Ureter (tissue), 1 donor: ENCODE data around the gene LCN2. TPM values are rescaled to one million over a fixed set of nuclear protein-coding genes. Genes with fewer than 3 reads are reported as not detected.
"Not testable (repeated sequence)": the region's sequence is repeated elsewhere in the genome, so short reads cannot be mapped to it uniquely, and the experiment has no call there.

Source experiments
- DNase-seq: peaks from one replicate; pipeline ENCODE4 v3.0.0-alpha.2; 2020; ENCODE audit warnings: low spot score
- total RNA-seq: library from RNA; stranded (reverse); gene quantifications from one replicate; pipeline ENCODE4 v1.2.4, GENCODE V29; 2023
- donor health status: DM: yes; HTN: yes; CAD: no.

Gene LCN2
- 143 TPM for total RNA-seq

- no peak for DNase-seq
These were observed at the start of gene LCN2 for GRCh38 chr9:128149001-128149701. TSS of gene LCN2 (plus strand) at chr9:128149453. CDS start at chr9:128149526, 73 bp downstream.

- no peak for DNase-seq
These were observed 49.2 kb upstream of the LCN2 start for GRCh38 chr9:128099932-128100491.

- DNase-seq = no peak
These were observed 48.7 kb upstream of the LCN2 start for GRCh38 chr9:128100581-128100980.

GRCh38 chr9:128101231-128101661 lies 48.0 kb upstream of the LCN2 start:
- no peak for DNase-seq

- no peak for DNase-seq
These were observed 47.6 kb upstream of the LCN2 start for GRCh38 chr9:128101690-128102089.

- no peak for DNase-seq
These were observed 47.1 kb upstream of the LCN2 start for GRCh38 chr9:128102196-128102595.

GRCh38 chr9:128102861-128103588 lies 46.2 kb upstream of the LCN2 start:
- DNase-seq = no peak

GRCh38 chr9:128103589-128103962 lies 45.7 kb upstream of the LCN2 start:
- no peak for DNase-seq

- no peak for DNase-seq
These were observed 45.1 kb upstream of the LCN2 start for GRCh38 chr9:128104171-128104618.

GRCh38 chr9:128105538-128106175 lies 43.6 kb upstream of the LCN2 start:
- DNase-seq = no peak

- DNase-seq = no peak
These were observed 42.9 kb upstream of the LCN2 start for GRCh38 chr9:128106181-128106939.

- DNase-seq = no peak
These were observed 42.2 kb upstream of the LCN2 start for GRCh38 chr9:128106940-128107467.

- no peak for DNase-seq
These were observed 41.6 kb upstream of the LCN2 start for GRCh38 chr9:128107468-128108268.

GRCh38 chr9:128108269-128109049 lies 40.8 kb upstream of the LCN2 start:
- DNase-seq = no peak

GRCh38 chr9:128109050-128109709 lies 40.1 kb upstream of the LCN2 start:
- DNase-seq = no peak

GRCh38 chr9:128111726-128112125 lies 37.5 kb upstream of the LCN2 start:
- not testable (repeated sequence) for DNase-seq

GRCh38 chr9:128113526-128114325 lies 35.5 kb upstream of the LCN2 start:
- no peak for DNase-seq
